HCT116 (cell line): ENCODE data around the gene BMAL1.

ENCODE experiments used
- CTCF ChIP-seq, 3 experiments: fragments of 200-600 bp in 1 of 3; sonication (generic) in 1 of 3; IDR thresholded peaks in 2 of 3; conservative IDR thresholded peaks in 1 of 3; 2 replicates each; pipeline ENCODE4 v1.5.1; 2012 to 2017; ENCODE audit warnings: low read depth in 2 of 3, low read length in 2 of 3, antibody characterized with exemption in 1 of 3, borderline replicate concordance in 1 of 3, control low read depth in 1 of 3, mild to moderate bottlenecking in 1 of 3, mixed read lengths in 1 of 3, mixed run types in 1 of 3, moderate library complexity in 1 of 3; ENCODE audit not compliant: insufficient read depth in 1 of 3
- EZH2 ChIP-seq: fragments of 200-600 bp; sonication (generic); IDR thresholded peaks from 2 replicates; pipeline ENCODE4 v1.6.1; 2017; ENCODE audit warnings: antibody characterized with exemption, mixed run types
- POLR2A ChIP-seq: IDR thresholded peaks from 2 replicates; pipeline ENCODE4 v1.7.0; 2011; ENCODE audit warnings: borderline replicate concordance; ENCODE audit not compliant: insufficient read depth, insufficient read length; ENCODE audit errors: extremely low read depth
- SIN3A ChIP-seq: IDR thresholded peaks from 2 replicates; pipeline ENCODE4 v1.6.1; 2012; ENCODE audit warnings: low read depth
- ZBTB33 ChIP-seq: IDR thresholded peaks from 2 replicates; pipeline ENCODE4 v1.6.1; 2011; ENCODE audit warnings: mild to moderate bottlenecking, low read length, moderate library complexity; ENCODE audit not compliant: insufficient replicate concordance; ENCODE audit errors: extremely low read depth

GRCh38 chr11:13328286-13328685 lies 50.7 kb downstream of the BMAL1 start:
- TF ChIP-seq CTCF (IDR thresholded peaks at IDR 0.05 in 2 of 3, conservative IDR thresholded peaks at IDR 0.05 in 1 of 3; ENCODE audit: borderline replicate concordance in 1 of 3, insufficient read depth in 1 of 3, low read depth in 2 of 3, low read length in 2 of 3) (no peak), POLR2A (no peak), SIN3A (no peak), ZBTB33 (no peak), EZH2 (no peak)
